ENCODE data around the gene STOX1.

DNA sequence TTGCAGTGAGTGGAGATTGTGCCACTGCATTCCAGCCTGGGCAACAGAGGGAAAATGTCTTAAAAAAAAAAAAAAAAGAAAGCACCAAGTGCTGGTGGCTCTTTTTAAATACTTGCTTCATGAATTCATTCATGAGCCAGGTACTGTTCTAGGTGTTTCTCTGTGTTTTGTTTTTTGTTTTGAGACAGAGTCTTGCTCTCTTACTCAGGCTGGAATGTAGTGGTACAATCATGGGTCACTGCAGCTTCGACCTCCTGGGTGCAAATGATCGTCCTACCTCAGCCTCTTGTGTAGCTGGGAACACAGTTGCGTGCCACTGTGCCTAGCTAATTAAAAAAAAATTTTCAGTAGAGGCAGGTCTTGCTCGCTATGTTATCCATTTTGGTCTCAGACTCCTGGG, 5.3 kb downstream of the STOX1 start:
- TF ChIP-seq, protein P1, sequence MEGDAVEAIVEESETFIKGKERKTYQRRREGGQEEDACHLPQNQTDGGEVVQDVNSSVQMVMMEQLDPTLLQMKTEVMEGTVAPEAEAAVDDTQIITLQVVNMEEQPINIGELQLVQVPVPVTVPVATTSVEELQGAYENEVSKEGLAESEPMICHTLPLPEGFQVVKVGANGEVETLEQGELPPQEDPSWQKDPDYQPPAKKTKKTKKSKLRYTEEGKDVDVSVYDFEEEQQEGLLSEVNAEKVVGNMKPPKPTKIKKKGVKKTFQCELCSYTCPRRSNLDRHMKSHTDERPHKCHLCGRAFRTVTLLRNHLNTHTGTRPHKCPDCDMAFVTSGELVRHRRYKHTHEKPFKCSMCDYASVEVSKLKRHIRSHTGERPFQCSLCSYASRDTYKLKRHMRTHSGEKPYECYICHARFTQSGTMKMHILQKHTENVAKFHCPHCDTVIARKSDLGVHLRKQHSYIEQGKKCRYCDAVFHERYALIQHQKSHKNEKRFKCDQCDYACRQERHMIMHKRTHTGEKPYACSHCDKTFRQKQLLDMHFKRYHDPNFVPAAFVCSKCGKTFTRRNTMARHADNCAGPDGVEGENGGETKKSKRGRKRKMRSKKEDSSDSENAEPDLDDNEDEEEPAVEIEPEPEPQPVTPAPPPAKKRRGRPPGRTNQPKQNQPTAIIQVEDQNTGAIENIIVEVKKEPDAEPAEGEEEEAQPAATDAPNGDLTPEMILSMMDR (IDR thresholded peaks at IDR 0.05; ENCODE audit: insufficient read depth, low read length): no peak
- TF ChIP-seq POLR2AphosphoS5 (IDR thresholded peaks at IDR 0.05; ENCODE audit: low read depth) (no peak), GABPA (IDR thresholded peaks at IDR 0.05; ENCODE audit: low read depth) (no peak), SPI1 (IDR thresholded peaks at IDR 0.05; ENCODE audit: borderline replicate concordance, low read depth) (no peak)
- TF ChIP-seq, protein P2, sequence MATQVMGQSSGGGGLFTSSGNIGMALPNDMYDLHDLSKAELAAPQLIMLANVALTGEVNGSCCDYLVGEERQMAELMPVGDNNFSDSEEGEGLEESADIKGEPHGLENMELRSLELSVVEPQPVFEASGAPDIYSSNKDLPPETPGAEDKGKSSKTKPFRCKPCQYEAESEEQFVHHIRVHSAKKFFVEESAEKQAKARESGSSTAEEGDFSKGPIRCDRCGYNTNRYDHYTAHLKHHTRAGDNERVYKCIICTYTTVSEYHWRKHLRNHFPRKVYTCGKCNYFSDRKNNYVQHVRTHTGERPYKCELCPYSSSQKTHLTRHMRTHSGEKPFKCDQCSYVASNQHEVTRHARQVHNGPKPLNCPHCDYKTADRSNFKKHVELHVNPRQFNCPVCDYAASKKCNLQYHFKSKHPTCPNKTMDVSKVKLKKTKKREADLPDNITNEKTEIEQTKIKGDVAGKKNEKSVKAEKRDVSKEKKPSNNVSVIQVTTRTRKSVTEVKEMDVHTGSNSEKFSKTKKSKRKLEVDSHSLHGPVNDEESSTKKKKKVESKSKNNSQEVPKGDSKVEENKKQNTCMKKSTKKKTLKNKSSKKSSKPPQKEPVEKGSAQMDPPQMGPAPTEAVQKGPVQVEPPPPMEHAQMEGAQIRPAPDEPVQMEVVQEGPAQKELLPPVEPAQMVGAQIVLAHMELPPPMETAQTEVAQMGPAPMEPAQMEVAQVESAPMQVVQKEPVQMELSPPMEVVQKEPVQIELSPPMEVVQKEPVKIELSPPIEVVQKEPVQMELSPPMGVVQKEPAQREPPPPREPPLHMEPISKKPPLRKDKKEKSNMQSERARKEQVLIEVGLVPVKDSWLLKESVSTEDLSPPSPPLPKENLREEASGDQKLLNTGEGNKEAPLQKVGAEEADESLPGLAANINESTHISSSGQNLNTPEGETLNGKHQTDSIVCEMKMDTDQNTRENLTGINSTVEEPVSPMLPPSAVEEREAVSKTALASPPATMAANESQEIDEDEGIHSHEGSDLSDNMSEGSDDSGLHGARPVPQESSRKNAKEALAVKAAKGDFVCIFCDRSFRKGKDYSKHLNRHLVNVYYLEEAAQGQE (IDR thresholded peaks at IDR 0.05; ENCODE audit: insufficient replicate concordance, low read depth): no peak

All from HL-60 (cell line).